Liver (tissue), 9 donors: ENCODE measurements around the gene TMEM161A. TPM values are rescaled to one million over a fixed set of nuclear protein-coding genes. Genes with fewer than 3 reads are reported as not detected.

Source experiments
- DNase-seq: peaks from one replicate; pipeline ENCODE4 v3.0.0-alpha.2; 2017; ENCODE audit warnings: low spot score
- H3K27ac ChIP-seq, 2 donors: one replicate each; pipeline ENCODE4 v1.7.0; 2013; ENCODE audit warnings: inconsistent platforms in 2 of 2, low read length in 2 of 2, control low read depth in 1 of 2, low read depth in 1 of 2, mild to moderate bottlenecking in 1 of 2
- H3K27me3 ChIP-seq, 4 donors: one replicate each; pipeline versions ENCODE4 v1.6.1 to v1.7.0; 2013; ENCODE audit warnings: low read length in 3 of 4, inconsistent platforms in 1 of 4, mild to moderate bottlenecking in 1 of 4, moderate library complexity in 1 of 4; ENCODE audit not compliant: control insufficient read depth in 4 of 4, insufficient read depth in 4 of 4
- H3K36me3 ChIP-seq, 4 donors: one replicate each; pipeline versions ENCODE4 v1.6.1 to v1.7.0; 2013; ENCODE audit warnings: low read length in 3 of 4, mild to moderate bottlenecking in 3 of 4, low read depth in 1 of 4, moderate library complexity in 1 of 4; ENCODE audit not compliant: control insufficient read depth in 4 of 4, insufficient read depth in 3 of 4
- H3K4me1 ChIP-seq, 4 donors: one replicate each; pipeline versions ENCODE4 v1.6.1 to v1.7.0; 2013; ENCODE audit warnings: low read length in 3 of 4, mild to moderate bottlenecking in 3 of 4, moderate library complexity in 1 of 4; ENCODE audit not compliant: control insufficient read depth in 4 of 4, insufficient read depth in 4 of 4
- H3K4me3 ChIP-seq, 3 donors: one replicate each; pipeline versions ENCODE4 v1.6.1 to v1.7.0; 2013; ENCODE audit warnings: low read length in 3 of 3, control low read depth in 1 of 3, low read depth in 1 of 3, mild to moderate bottlenecking in 1 of 3
- H3K9ac ChIP-seq, 2 donors: one replicate each; pipeline ENCODE4 v1.7.0; 2013; ENCODE audit warnings: low read length in 2 of 2, mild to moderate bottlenecking in 2 of 2, moderate library complexity in 2 of 2, control low read depth in 1 of 2, low read depth in 1 of 2
- H3K9me3 ChIP-seq, 4 donors: one replicate each; pipeline versions ENCODE4 v1.6.1 to v1.7.0; 2013; ENCODE audit warnings: low read length in 3 of 4; ENCODE audit not compliant: control insufficient read depth in 4 of 4
- ATF3 ChIP-seq: IDR thresholded peaks from 2 replicates; pipeline ENCODE4 v1.6.1; 2016; ENCODE audit warnings: antibody characterized with exemption
- CTCF ChIP-seq: fragments of 150-350 bp; IDR thresholded peaks from 2 replicates; pipeline ENCODE4 v1.5.1; 2017; ENCODE audit warnings: improper control_type of control experiment, low read depth, low read length; ENCODE audit not compliant: missing input control
- FOXA1 ChIP-seq: IDR thresholded peaks from 2 replicates; pipeline ENCODE4 v1.6.1; 2016; ENCODE audit warnings: antibody characterized with exemption
- FOXA2 ChIP-seq: IDR thresholded peaks from 2 replicates; pipeline ENCODE4 v1.6.1; 2016; ENCODE audit warnings: antibody characterized with exemption
- GABPA ChIP-seq, 2 donors: IDR thresholded peaks in 1 of 2; conservative IDR thresholded peaks in 1 of 2; 2 replicates each; pipeline ENCODE4 v1.6.1; 2016; ENCODE audit warnings: antibody characterized with exemption in 2 of 2, mild to moderate bottlenecking in 1 of 2, moderate library complexity in 1 of 2
- HNF4A ChIP-seq, 2 donors: conservative IDR thresholded peaks; 2 replicates each; pipeline ENCODE4 v1.6.1; 2016; ENCODE audit warnings: antibody characterized with exemption in 2 of 2, mild to moderate bottlenecking in 2 of 2
- HNF4G ChIP-seq: IDR thresholded peaks from 2 replicates; pipeline ENCODE4 v1.6.1; 2016; ENCODE audit warnings: antibody characterized with exemption
- JUND ChIP-seq, 2 donors: IDR thresholded peaks; 2 replicates each; pipeline ENCODE4 v1.6.1; 2016; ENCODE audit warnings: antibody characterized with exemption in 2 of 2
- NR2F2 ChIP-seq: IDR thresholded peaks from 2 replicates; pipeline ENCODE4 v1.6.1; 2016; ENCODE audit warnings: antibody characterized with exemption
- RAD21 ChIP-seq, 2 donors: IDR thresholded peaks; 2 replicates each; pipeline ENCODE4 v1.6.1; 2016; ENCODE audit warnings: antibody characterized with exemption in 2 of 2, mild to moderate bottlenecking in 2 of 2
- REST ChIP-seq: IDR thresholded peaks from 2 replicates; pipeline ENCODE4 v1.6.1; 2016; ENCODE audit warnings: antibody characterized with exemption, mild to moderate bottlenecking
- RXRA ChIP-seq, 2 donors: IDR thresholded peaks; 2 replicates each; pipeline ENCODE4 v1.6.1; 2017 to 2018; ENCODE audit warnings: antibody characterized with exemption in 2 of 2, mild to moderate bottlenecking in 1 of 2
- SP1 ChIP-seq: IDR thresholded peaks from 2 replicates; pipeline ENCODE4 v1.6.1; 2018; ENCODE audit warnings: antibody characterized with exemption, mild to moderate bottlenecking
- TAF1 ChIP-seq: conservative IDR thresholded peaks from 2 replicates; pipeline ENCODE4 v1.6.1; 2016; ENCODE audit warnings: antibody characterized with exemption, mild to moderate bottlenecking
- YY1 ChIP-seq: IDR thresholded peaks from 2 replicates; pipeline ENCODE4 v1.6.1; 2016; ENCODE audit warnings: antibody characterized with exemption, mild to moderate bottlenecking
- WGBS: extraction: QIAGEN DNeasy Blood & Tissue Kit; methylation state at CpG from one replicate; pipeline ENCODE4 v1.1.7; 2013; 5-methylcytosine and 5-hydroxymethylcytosine counted together
- polyA plus RNA-seq, 2 donors: library from polyadenylated mRNA; stranded (reverse) in 1 of 2; unstranded in 1 of 2; fragments of 200-250 nt in 1 of 2; fragments of >200 nt in 1 of 2; fragmentation: Nextera tagmentation in 1 of 2; extraction: Ambion mirVana in 1 of 2; gene quantifications; one replicate each; pipeline versions ENCODE4 v1.2.1 to v1.2.3, GENCODE V29; 2013 to 2015
- total RNA-seq, 2 donors: library from RNA; depleted of rRNA; stranded (reverse); fragments of >200 nt; gene quantifications; one replicate each; pipeline ENCODE4 v1.2.3, GENCODE V29; 2014
- TF ChIP-seq, protein P1 (sequence below): IDR thresholded peaks from 2 replicates; pipeline ENCODE4 v1.6.1; 2016; ENCODE audit warnings: antibody characterized with exemption
- donor health status: healthy.
- donor health status: healthy.
- donor health status: healthy.
- donor health status: healthy.
- donor health status: healthy.

The TMEM161A gene
- total and polyA plus RNA-seq, 4 donors: 13.1 to 27.1 (median 24.0) TPM

DNA sequence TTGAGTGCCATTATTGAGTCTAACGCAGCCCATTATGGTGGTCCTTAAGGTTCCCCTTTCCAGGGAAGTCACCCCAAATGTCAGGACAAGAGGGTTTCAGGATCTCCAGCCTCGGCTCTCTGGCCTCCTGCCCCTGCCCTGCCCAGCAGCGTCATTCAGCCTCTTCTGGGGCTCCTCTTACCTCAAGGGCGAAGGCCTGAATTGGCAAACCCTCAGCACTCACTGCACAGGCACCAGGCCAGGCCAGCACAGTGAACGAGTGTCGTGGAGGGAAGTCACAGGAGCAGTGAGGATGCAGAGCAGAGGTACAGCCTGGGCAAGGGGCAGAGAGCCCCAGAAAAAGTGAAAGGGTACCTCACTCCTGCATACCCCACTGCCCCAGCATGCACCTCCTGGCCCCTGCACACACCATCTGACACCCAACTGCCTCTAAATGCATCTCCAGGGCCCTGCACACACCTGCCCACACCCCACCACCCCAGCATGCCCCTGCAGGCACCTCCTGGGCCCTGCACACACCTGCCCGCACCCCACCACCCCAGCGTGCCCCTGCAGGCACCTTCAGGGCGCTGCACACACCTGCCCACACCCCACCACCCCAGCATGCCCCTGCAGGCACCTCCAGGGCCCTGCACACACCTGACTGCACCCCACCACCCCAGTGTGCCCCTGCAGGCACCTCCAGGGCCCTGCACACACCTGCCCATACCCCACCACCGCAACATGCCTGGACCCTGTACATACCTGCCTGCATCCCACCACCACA is 54.7 kb downstream of the TMEM161A start:
- Histone ChIP-seq H3K4me1 (peaks cover 0 to 17% (median 7%) of the 10 kb centered on the region in 4 donors), H3K4me3 (no peak overlapping the region), H3K27ac (no peak overlapping the region), H3K27me3 (no peaks in the 10 kb centered on the region), H3K9me3 (no peaks in the 10 kb centered on the region), H3K36me3 (peaks cover 0 to 2% (median under 1%) of the 10 kb centered on the region in 4 donors), H3K9ac (no peak overlapping the region)
- TF ChIP-seq SP1 (no peak), FOXA2 (no peak), GABPA (IDR thresholded peaks at IDR 0.05 in 1 of 2, conservative IDR thresholded peaks at IDR 0.05 in 1 of 2) (no peak), YY1 (no peak), ATF3 (no peak), RXRA (IDR thresholded peaks at IDR 0.05) (no peak), NR2F2 (no peak), CTCF (no peak), RAD21 (IDR thresholded peaks at IDR 0.05) (no peak)
- no peak for DNase-seq
- WGBS: 79% methylated on average over 10 of the region's 10 CpGs

- H3K27me3 ChIP-seq: no peaks in the 10 kb centered on the region
- DNase-seq: no peak
- H3K4me3 ChIP-seq: no peak overlapping the region
- no peak overlapping the region for H3K9ac ChIP-seq
- peak overlapping the region; percentile 61 to 78 for H3K27ac ChIP-seq
- H3K36me3 ChIP-seq: peaks cover 0 to 2% (median 0%) of the 10 kb centered on the region in 4 donors
- TF ChIP-seq ATF3: no peak
- no peak for TF ChIP-seq YY1
- TF ChIP-seq RXRA (IDR thresholded peaks at IDR 0.05): peak in 1 of 2 donors; percentile 26
- peak; percentile 54 to 60 for TF ChIP-seq HNF4A (conservative IDR thresholded peaks at IDR 0.05)
- no peak for TF ChIP-seq NR2F2
- peak; percentile 38 for TF ChIP-seq SP1
- no peak for TF ChIP-seq GABPA (IDR thresholded peaks at IDR 0.05 in 1 of 2, conservative IDR thresholded peaks at IDR 0.05 in 1 of 2)
- H3K9me3 ChIP-seq: no peaks in the 10 kb centered on the region
- 66% methylated on average over 16 of the region's 16 CpGs for WGBS
- peaks cover 3 to 24% (median 9%) of the 10 kb centered on the region in 4 donors for H3K4me1 ChIP-seq
Observed at GRCh38 chr19:19081642-19082151, 56.6 kb downstream of the TMEM161A start.

- peaks cover 6 to 38% (median 14%) of the 10 kb centered on the region in 4 donors for H3K4me1 ChIP-seq
- H3K36me3 ChIP-seq: peaks cover 0 to 2% (median under 1%) of the 10 kb centered on the region in 4 donors
- H3K4me3 ChIP-seq: no peak overlapping the region
- no peak for DNase-seq
- H3K9me3 ChIP-seq: no peaks in the 10 kb centered on the region
- no peak overlapping the region for H3K27ac ChIP-seq
- no peaks in the 10 kb centered on the region for H3K27me3 ChIP-seq
- H3K9ac ChIP-seq: no peak overlapping the region
- 100% methylated on average over 1 of the region's 1 CpG for WGBS
- TF ChIP-seq, protein P1, sequence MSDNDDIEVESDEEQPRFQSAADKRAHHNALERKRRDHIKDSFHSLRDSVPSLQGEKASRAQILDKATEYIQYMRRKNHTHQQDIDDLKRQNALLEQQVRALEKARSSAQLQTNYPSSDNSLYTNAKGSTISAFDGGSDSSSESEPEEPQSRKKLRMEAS: no peak
- TF ChIP-seq NR2F2 (no peak), SP1 (no peak), FOXA1 (no peak), TAF1 (no peak), HNF4A (conservative IDR thresholded peaks at IDR 0.05) (no peak), CTCF (no peak), REST (no peak), RXRA (IDR thresholded peaks at IDR 0.05) (no peak), ATF3 (no peak), YY1 (no peak), RAD21 (IDR thresholded peaks at IDR 0.05) (no peak), JUND (IDR thresholded peaks at IDR 0.05) (no peak), HNF4G (no peak), GABPA (IDR thresholded peaks at IDR 0.05 in 1 of 2, conservative IDR thresholded peaks at IDR 0.05 in 1 of 2) (no peak)
Observed at GRCh38 chr19:19079571-19079970, 58.7 kb downstream of the TMEM161A start.
